Fibroblast of lung (primary cell): ENCODE data around the gene KLHL6. TPM values are rescaled to one million over a fixed set of nuclear protein-coding genes. Genes with fewer than 3 reads are reported as not detected.

Experiments used
- DNase-seq, 2 donors: peaks; one replicate each; pipeline versions ENCODE4 v3.0.0 to v3.0.0-alpha.2; 2010; ENCODE audit warnings: low read depth in 2 of 2
- H2AFZ ChIP-seq: 2 replicates; pipeline ENCODE4 v1.5.1; 2012; ENCODE audit warnings: low read length, control low read depth, inconsistent platforms
- H3K27ac ChIP-seq: 2 replicates; pipeline ENCODE4 v1.5.1; 2011; ENCODE audit warnings: low read length, control low read depth; ENCODE audit not compliant: insufficient read depth
- H3K27me3 ChIP-seq: 2 replicates; pipeline ENCODE4 v1.5.1; 2011; ENCODE audit warnings: mild to moderate bottlenecking, low read length; ENCODE audit not compliant: control insufficient read depth, insufficient read depth
- H3K36me3 ChIP-seq: 2 replicates; pipeline ENCODE4 v1.5.1; 2011; ENCODE audit warnings: low read length; ENCODE audit not compliant: control insufficient read depth, insufficient read depth
- H3K4me1 ChIP-seq: 2 replicates; pipeline ENCODE4 v1.5.1; 2011; ENCODE audit warnings: low read length; ENCODE audit not compliant: control insufficient read depth, insufficient read depth; ENCODE audit errors: extremely low read depth
- H3K4me2 ChIP-seq: 2 replicates; pipeline ENCODE4 v1.5.1; 2011; ENCODE audit warnings: low read length, control low read depth; ENCODE audit not compliant: insufficient read depth; ENCODE audit errors: extremely low read depth
- H3K4me3 ChIP-seq, 4 experiments: fragments of 200-600 bp in 1 of 4; sonication (generic) in 1 of 4; replicated peaks in 1 of 4; 2 replicates each; pipeline ENCODE4 v1.5.1; 2011 to 2016; ENCODE audit warnings: low read length in 4 of 4, low read depth in 3 of 4, mild to moderate bottlenecking in 3 of 4, control low read depth in 2 of 4, inconsistent platforms in 1 of 4, mixed read lengths in 1 of 4; ENCODE audit not compliant: insufficient read depth in 1 of 4; ENCODE audit errors: control extremely low read depth in 1 of 4
- H3K79me2 ChIP-seq: 2 replicates; pipeline ENCODE4 v1.5.1; 2012; ENCODE audit warnings: mild to moderate bottlenecking, low read length, inconsistent platforms; ENCODE audit not compliant: control insufficient read depth, insufficient read depth
- H3K9ac ChIP-seq: 2 replicates; pipeline ENCODE4 v1.5.1; 2011; ENCODE audit warnings: mild to moderate bottlenecking, low read length, control low read depth; ENCODE audit not compliant: insufficient read depth
- H3K9me3 ChIP-seq: 2 replicates; pipeline ENCODE4 v1.5.1; 2012; ENCODE audit warnings: low read depth, low read length; ENCODE audit not compliant: control insufficient read depth, insufficient read depth
- H4K20me1 ChIP-seq: 2 replicates; pipeline ENCODE4 v1.5.1; 2011; ENCODE audit warnings: low read length; ENCODE audit not compliant: control insufficient read depth, insufficient read depth; ENCODE audit errors: extremely low read depth
- EZH2 ChIP-seq: IDR thresholded peaks from 2 replicates; pipeline ENCODE4 v1.5.1; 2012; ENCODE audit warnings: low read length, control low read depth, mild to moderate bottlenecking; ENCODE audit errors: missing control alignments
- polyA plus RNA-seq, 2 donors: library from polyadenylated mRNA; depleted of rRNA in 1 of 2; stranded (reverse) in 1 of 2; unstranded in 1 of 2; fragments of >200 nt; gene quantifications; 2 replicates each; pipeline ENCODE4 v1.2.1, GENCODE V29; 2011 to 2012; ENCODE audit warnings: missing spikeins in 1 of 2
- total RNA-seq: library from RNA; depleted of rRNA; stranded (reverse); fragments of >200 nt; gene quantifications from 2 replicates; pipeline ENCODE4 v1.2.1, GENCODE V29; 2014
- TF ChIP-seq, protein P1 (sequence below), 2 donors: IDR thresholded peaks in 1 of 2; conservative IDR thresholded peaks in 1 of 2; 1 replicate in 1 of 2; 2 replicates in 1 of 2; pipeline ENCODE4 v1.5.1; 2011 to 2012; ENCODE audit warnings: low read length in 2 of 2, control low read depth in 1 of 2, inconsistent platforms in 1 of 2, low read depth in 1 of 2, mild to moderate bottlenecking in 1 of 2

Gene KLHL6
- total and polyA plus RNA-seq, 2 donors (not counting 1 experiment from before 2014, with no cell fraction given), result not detected

- Histone ChIP-seq H3K9me3 (no peaks in the 10 kb centered on the region), H4K20me1 (no peaks in the 10 kb centered on the region), H3K4me2 (no peak overlapping the region), H3K4me3 (no peak overlapping the region), H3K79me2 (no peaks in the 10 kb centered on the region), H3K27ac (no peak overlapping the region), H3K9ac (no peak overlapping the region), H3K36me3 (no peaks in the 10 kb centered on the region), H3K4me1 (no peaks in the 10 kb centered on the region), H3K27me3 (no peaks in the 10 kb centered on the region), H2AFZ (no peak overlapping the region)
- no peak for DNase-seq
- TF ChIP-seq, protein P1, sequence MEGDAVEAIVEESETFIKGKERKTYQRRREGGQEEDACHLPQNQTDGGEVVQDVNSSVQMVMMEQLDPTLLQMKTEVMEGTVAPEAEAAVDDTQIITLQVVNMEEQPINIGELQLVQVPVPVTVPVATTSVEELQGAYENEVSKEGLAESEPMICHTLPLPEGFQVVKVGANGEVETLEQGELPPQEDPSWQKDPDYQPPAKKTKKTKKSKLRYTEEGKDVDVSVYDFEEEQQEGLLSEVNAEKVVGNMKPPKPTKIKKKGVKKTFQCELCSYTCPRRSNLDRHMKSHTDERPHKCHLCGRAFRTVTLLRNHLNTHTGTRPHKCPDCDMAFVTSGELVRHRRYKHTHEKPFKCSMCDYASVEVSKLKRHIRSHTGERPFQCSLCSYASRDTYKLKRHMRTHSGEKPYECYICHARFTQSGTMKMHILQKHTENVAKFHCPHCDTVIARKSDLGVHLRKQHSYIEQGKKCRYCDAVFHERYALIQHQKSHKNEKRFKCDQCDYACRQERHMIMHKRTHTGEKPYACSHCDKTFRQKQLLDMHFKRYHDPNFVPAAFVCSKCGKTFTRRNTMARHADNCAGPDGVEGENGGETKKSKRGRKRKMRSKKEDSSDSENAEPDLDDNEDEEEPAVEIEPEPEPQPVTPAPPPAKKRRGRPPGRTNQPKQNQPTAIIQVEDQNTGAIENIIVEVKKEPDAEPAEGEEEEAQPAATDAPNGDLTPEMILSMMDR (conservative IDR thresholded peaks at IDR 0.05 in 1 of 2, IDR thresholded peaks at IDR 0.05 in 1 of 2; ENCODE audit: low read depth in 1 of 2, low read length in 2 of 2), result no peak
- TF ChIP-seq EZH2, result no peak
These were observed 101.4 kb downstream of the KLHL6 start for GRCh38 chr3:183454064-183454463.

- Histone ChIP-seq H4K20me1 (no peaks in the 10 kb centered on the region), H3K27me3 (no peaks in the 10 kb centered on the region), H2AFZ (no peak overlapping the region), H3K9ac (no peak overlapping the region), H3K79me2 (no peaks in the 10 kb centered on the region), H3K27ac (no peak overlapping the region), H3K9me3 (no peaks in the 10 kb centered on the region), H3K4me2 (no peak overlapping the region), H3K36me3 (no peaks in the 10 kb centered on the region), H3K4me3 (peak overlapping the region in 1 of 4 experiments; percentile 17), H3K4me1 (no peaks in the 10 kb centered on the region)
- TF ChIP-seq, protein P1 (conservative IDR thresholded peaks at IDR 0.05 in 1 of 2, IDR thresholded peaks at IDR 0.05 in 1 of 2; ENCODE audit: low read depth in 1 of 2, low read length in 2 of 2), result no peak
- no peak for TF ChIP-seq EZH2
- peak in 1 of 2 donors; percentile 49 for DNase-seq
These were observed 105.7 kb downstream of the KLHL6 start for GRCh38 chr3:183449791-183450190.

DNA sequence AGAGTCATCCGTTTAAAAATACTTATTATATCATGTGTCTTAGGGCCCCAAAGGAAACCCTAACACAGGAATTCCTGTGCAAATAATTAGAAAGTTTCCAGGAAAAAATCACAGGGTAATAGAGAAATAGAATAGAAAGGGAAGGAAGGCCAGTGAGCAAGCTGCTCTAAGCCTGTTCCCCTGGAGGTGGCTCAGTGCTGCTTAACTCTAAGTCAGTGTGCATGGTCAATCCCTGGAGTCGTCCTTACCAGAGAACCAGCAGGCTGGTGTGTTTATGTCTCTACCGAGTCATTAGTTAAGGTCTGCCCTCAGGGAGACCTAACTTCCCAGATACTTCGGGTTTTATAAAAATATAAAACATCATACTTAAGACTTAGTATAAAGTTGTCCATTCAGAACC, 106.1 kb downstream of the KLHL6 start:
- Histone ChIP-seq H4K20me1 (no peaks in the 10 kb centered on the region), H2AFZ (no peak overlapping the region), H3K4me1 (no peaks in the 10 kb centered on the region), H3K4me2 (peak overlapping the region; percentile 48), H3K4me3 (peak overlapping the region in 1 of 4 experiments; percentile 17), H3K9ac (no peak overlapping the region), H3K9me3 (no peaks in the 10 kb centered on the region), H3K27me3 (no peaks in the 10 kb centered on the region), H3K79me2 (no peaks in the 10 kb centered on the region), H3K36me3 (no peaks in the 10 kb centered on the region), H3K27ac (no peak overlapping the region)
- peak; percentile 37 to 41 for DNase-seq
- TF ChIP-seq, protein P1 (conservative IDR thresholded peaks at IDR 0.05 in 1 of 2, IDR thresholded peaks at IDR 0.05 in 1 of 2; ENCODE audit: low read depth in 1 of 2, low read length in 2 of 2), result peak in 1 of 2 donors; percentile 27
- TF ChIP-seq EZH2, result no peak
